PFSK-1 (cell line): Measurements from ENCODE around the gene SRSF12.

Source experiments
- POLR2AphosphoS5 ChIP-seq: IDR thresholded peaks from 2 replicates; pipeline ENCODE4 v1.6.1; 2012; ENCODE audit warnings: low read depth, mild to moderate bottlenecking, control low read depth, low read length, moderate library complexity
- REST ChIP-seq, 2 experiments: IDR thresholded peaks; 2 replicates each; pipeline versions ENCODE4 v1.6.1 to v1.8.0; 2011 to 2012; ENCODE audit warnings: low read depth in 2 of 2, low read length in 2 of 2, control low read depth in 1 of 2, inconsistent platforms in 1 of 2, mild to moderate bottlenecking in 1 of 2, moderate library complexity in 1 of 2; ENCODE audit not compliant: insufficient read depth in 1 of 2

GRCh38 chr6:89073840-89074239 lies 44.0 kb downstream of the SRSF12 start:
- no peak for TF ChIP-seq POLR2AphosphoS5
- TF ChIP-seq REST (IDR thresholded peaks at IDR 0.05; ENCODE audit: insufficient read depth in 1 of 2, low read depth in 2 of 2, low read length in 2 of 2) = no peak
